Stimulated activated CD8-positive, alpha-beta memory T cell treated with anti-CD3 and anti-CD28 coated beads, Interleukin-12 subunit alpha, Interleukin-12 subunit beta, amount 100 ng/mL, for 4 hours (primary cell): ENCODE measurements around the gene DCAF11.

Source experiments
- DNase-seq: peaks from one replicate; pipeline ENCODE4 v3.0.0-alpha.2; 2020; ENCODE audit warnings: low read depth

DCAF11 gene

GRCh38 chr14:24079491-24080141 is 35.0 kb upstream of the DCAF11 start:
- DNase-seq = no peak

- DNase-seq = no peak
Measured at GRCh38 chr14:24080142-24080530, 34.4 kb upstream of the DCAF11 start.

- peak; percentile 49 for DNase-seq
Measured at GRCh38 chr14:24080888-24081738, 33.5 kb upstream of the DCAF11 start.

GRCh38 chr14:24081739-24082211 is 32.8 kb upstream of the DCAF11 start:
- no peak for DNase-seq

- DNase-seq = no peak
Measured at GRCh38 chr14:24082411-24083080, 32.0 kb upstream of the DCAF11 start.

GRCh38 chr14:24083462-24083861 is 31.1 kb upstream of the DCAF11 start:
- DNase-seq = no peak

GRCh38 chr14:24084440-24084839 is 30.1 kb upstream of the DCAF11 start:
- DNase-seq = no peak

GRCh38 chr14:24085215-24085614 is 29.4 kb upstream of the DCAF11 start:
- no peak for DNase-seq

- no peak for DNase-seq
Measured at GRCh38 chr14:24086193-24086955, 28.2 kb upstream of the DCAF11 start.

GRCh38 chr14:24087004-24087403 is 27.6 kb upstream of the DCAF11 start:
- DNase-seq = no peak

- no peak for DNase-seq
Measured at GRCh38 chr14:24088095-24088494, 26.5 kb upstream of the DCAF11 start.

- no peak for DNase-seq
Measured at GRCh38 chr14:24089890-24090289, 24.7 kb upstream of the DCAF11 start.

- DNase-seq = no peak
Measured at GRCh38 chr14:24092110-24092504, 22.5 kb upstream of the DCAF11 start.

- no peak for DNase-seq
Measured at GRCh38 chr14:24092505-24093206, 21.9 kb upstream of the DCAF11 start.

GRCh38 chr14:24093207-24093900 is 21.2 kb upstream of the DCAF11 start:
- DNase-seq = no peak

- peak; percentile 75 for DNase-seq
Measured at GRCh38 chr14:24093901-24094840, 20.4 kb upstream of the DCAF11 start, which contains the start of gene PCK2. TSS of gene PCK2 (plus strand) at chr14:24094311. CDS start at chr14:24094406, 95 bp downstream.

GRCh38 chr14:24094841-24095270 is 19.7 kb upstream of the DCAF11 start:
- no peak for DNase-seq

GRCh38 chr14:24095271-24096068 is 19.1 kb upstream of the DCAF11 start:
- DNase-seq = no peak
